NCI-H510A treated with DMSO at 0.1 percent for 48 hours (cell line): Measurements from ENCODE around the gene NR2F6.

Experiments used
- DNase-seq: peaks from one replicate; lab custom pipeline; 2025; lab: John Stamatoyannopoulos, UW

Gene NR2F6

DNA sequence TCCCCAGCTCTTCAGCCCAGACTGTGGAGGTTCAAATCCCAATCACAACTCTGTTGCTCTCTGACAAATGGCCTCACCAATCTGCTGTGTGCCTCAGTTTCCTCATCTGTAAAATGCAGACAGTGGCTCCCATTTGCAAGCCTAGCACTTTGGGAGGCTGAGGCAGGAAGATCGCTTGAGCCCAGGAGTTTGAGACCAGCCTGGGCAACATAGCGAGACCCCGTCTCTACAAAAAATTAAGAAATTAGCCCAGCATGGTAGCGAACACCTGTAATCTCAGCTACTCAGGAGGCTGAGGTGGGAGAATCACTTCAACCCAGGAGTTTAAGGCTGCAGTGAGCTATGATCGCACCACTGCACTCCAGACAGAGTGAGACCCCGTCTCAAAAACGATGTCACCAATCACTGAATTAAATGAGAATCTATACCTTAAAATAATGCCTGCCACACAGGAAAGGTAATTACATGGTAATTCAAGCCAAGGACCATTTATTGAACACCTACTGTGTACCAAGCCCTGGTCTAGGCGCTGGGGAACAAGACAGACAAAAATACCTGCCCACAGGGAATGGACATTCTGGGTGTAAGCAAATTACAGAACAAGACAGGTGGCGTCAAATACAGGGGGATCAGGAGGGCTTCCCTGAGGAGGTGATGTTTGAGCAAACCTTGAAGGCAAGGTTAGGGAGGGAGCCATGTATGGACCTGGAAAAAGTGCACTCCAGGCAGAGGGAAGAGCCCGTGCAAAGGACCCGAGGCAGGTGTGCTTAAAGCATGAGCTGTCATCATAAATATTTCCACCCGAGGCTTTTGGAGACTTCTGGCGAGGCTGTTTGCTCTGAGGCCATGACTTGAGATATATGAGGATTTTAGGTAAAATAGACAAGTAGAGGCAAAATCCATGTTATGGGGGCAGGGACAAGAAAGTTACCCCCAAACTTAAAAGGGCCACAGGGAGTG, 7.7 kb downstream of the NR2F6 start:
- no peak for DNase-seq

DNA sequence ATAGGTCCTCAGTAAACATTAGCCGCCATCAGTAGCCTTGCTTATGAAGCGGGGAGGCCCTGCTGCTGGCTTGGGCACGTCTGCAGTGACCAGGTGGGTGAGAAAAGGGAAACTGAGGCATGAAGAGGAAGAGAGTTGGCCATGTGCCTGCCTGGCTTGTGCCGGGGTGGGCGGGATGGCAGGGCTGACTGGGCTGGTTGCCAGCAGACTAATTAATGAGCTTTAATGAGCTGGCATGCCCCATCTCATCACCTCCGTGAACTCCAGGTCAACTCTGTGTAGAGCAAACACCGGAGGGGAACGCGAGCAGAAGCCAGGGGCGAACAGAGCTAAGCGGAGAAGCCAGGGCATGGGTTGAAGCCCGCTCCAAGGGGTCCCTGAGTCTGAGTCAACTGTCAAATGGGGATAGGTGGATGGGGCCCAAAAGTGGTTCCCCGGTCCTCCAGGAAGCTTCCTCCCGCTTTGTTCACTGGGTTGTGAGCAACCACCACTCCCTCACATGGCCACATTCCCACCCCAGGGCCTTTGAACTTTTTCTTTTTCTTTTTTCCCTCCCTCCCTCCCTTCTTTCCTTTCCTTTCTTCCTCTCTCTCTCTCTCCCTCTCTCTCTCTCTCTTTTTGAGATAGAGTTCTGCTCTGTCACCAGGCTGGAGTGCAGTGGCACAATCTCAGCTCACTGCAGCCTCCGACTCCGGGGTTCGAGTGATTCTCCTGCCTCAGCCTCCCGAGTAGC, 8.7 kb downstream of the NR2F6 start:
- no peak for DNase-seq

DNA sequence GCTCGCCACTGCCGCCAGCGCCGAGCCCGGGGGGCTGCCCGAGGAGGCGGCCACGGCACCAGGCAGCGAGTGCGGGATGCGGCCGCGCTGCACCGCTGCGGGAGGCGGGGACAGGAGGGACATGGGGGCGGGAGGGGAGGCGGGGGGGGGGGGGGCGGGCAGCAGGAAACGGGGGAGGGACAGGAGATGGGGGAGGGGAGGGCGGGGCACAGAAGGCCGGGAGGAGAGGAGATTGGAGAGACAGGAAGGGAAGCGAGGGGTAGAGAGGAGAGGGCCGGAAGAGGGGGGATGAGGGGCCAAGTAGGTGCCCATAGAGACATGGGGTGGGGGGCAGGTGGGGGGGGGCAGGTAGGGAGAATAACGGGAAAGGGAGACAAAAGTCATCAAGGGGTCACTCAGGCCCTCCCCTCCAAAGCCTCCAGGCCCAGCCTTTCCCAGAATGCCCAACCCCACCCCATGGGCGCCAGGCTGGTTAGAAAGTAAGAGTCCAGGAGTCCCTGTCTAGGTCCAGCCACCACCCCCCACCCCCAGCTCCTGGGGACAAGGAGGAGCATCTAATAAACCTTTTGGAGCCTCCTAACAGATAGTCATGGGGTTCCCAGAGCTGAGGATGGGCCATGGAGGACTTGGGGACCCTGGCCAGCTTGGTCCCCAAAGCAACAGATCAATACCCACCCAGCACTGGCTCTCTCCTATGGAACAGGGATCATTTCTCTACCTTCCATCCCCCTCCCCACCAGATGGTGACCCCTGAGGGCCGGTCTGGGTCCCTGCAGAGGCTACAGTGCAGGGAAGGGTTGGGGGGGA, 9.5 kb downstream of the NR2F6 start:
- peak; percentile 56 for DNase-seq

GRCh38 chr19:17235300-17235970, 10.3 kb downstream of the NR2F6 start:
- peak; percentile 56 for DNase-seq

GRCh38 chr19:17234911-17235299, 10.8 kb downstream of the NR2F6 start:
- DNase-seq, result peak; percentile 62

- DNase-seq, result no peak
Observed at GRCh38 chr19:17232258-17232657, 13.5 kb downstream of the NR2F6 start.

- DNase-seq, result no peak
Observed at GRCh38 chr19:17229890-17230289, 15.8 kb downstream of the NR2F6 start.

GRCh38 chr19:17227798-17228367, 17.8 kb downstream of the NR2F6 start:
- no peak for DNase-seq

GRCh38 chr19:17226002-17226933, 19.5 kb downstream of the NR2F6 start, which contains the start of gene OCEL1:
Gene OCEL1, plus strand, starts transcription at chr19:17226226. Its CDS starts 22 bp downstream, at chr19:17226248.
- DNase-seq, result peak; percentile 95

- DNase-seq, result no peak
Observed at GRCh38 chr19:17225053-17225452, 20.7 kb downstream of the NR2F6 start.

- DNase-seq, result no peak
Observed at GRCh38 chr19:17220207-17220758, 25.4 kb downstream of the NR2F6 start.

DNA sequence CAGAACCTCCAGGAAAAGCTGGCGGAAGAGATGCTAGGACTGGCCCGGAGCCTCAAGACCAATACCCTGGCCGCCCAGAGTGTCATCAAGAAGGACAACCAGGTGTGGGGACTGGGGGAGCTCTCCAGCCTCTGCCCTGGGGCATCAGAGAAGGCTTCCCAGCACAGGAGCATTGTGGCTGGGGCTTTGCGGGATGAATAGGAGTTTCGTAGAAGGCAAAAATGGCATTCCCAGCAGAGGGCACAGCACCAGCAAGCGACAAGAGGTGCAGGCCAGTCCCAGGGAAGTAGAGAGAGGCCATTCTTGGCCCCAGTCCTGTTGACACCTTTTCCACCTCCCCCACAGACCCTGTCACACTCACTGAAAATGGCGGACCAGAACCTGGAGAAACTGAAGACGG, 26.4 kb downstream of the NR2F6 start:
- DNase-seq, result no peak

DNA sequence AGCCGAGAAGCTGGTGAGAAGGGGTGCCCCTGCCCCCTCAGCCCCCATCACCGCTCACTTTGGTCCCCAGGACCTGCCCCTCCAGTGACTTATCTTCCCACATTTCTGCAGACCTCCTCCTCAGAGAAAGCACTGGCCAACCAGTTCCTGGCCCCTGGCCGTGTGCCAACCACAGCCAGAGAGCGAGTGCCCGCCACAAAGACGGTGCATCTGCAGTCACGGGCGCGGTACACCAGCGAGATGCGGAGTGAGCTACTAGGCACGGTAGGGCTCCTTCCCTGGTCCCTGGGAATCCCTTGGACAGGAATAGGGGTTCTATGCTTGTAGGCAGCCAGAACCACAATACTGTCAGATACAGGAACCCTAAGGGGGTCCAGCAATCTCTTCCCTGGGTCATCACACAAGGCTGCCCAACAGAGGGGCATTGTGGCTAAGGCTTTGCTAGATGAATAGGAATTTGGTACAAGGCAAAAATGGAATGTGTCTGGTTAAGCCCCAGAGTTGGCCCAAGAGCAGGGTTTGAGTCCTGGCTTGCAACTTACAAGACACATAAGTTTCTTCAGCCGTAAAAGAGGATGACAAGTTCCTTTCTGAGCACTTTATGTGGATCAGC, 29.6 kb downstream of the NR2F6 start:
- no peak for DNase-seq

DNA sequence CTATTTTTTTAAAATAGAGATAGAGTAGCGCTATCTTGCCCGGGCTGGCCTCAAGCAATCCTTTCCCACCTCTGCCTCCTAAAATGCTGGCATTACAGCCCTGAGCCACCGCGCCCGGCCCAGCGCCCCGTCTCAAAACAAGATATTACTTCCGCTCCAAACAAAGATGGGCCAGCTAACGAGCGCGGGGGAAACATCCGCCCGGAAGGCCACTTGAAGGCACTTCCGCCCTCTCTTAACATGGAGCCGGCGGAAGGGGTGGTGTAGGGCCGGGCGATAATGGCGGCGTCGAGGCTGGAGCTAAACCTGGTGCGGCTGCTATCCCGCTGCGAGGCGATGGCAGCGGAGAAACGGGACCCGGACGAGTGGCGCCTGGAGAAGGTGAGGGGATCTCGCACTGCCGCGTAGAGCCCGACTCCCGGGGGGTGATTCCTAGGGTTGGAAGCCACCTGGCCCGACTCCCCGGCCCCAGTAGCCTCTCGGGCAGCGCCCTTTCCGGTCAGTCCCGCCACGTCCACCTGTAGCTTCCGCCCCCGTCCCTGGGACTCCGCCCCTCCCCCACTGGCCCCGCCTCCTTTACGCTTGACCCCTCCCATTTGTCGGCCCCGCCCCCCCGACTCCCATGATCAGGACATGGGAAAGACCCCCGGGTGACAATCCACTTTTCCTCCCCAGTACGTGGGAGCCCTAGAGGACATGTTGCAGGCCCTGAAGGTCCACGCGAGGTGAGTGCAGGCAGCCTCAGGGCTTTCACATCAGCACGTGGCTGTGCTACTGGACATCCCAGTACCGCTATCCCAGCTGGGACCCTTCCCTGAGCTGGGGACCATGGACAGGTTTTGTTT, 30.4 kb downstream of the NR2F6 start, which contains the start of gene USE1:
Gene USE1, plus strand, starts transcription at position 231 of the 845 bp plus-strand sequence. Its CDS starts 49 bp downstream, at position 280.
- DNase-seq, result peak; percentile 79

DNA sequence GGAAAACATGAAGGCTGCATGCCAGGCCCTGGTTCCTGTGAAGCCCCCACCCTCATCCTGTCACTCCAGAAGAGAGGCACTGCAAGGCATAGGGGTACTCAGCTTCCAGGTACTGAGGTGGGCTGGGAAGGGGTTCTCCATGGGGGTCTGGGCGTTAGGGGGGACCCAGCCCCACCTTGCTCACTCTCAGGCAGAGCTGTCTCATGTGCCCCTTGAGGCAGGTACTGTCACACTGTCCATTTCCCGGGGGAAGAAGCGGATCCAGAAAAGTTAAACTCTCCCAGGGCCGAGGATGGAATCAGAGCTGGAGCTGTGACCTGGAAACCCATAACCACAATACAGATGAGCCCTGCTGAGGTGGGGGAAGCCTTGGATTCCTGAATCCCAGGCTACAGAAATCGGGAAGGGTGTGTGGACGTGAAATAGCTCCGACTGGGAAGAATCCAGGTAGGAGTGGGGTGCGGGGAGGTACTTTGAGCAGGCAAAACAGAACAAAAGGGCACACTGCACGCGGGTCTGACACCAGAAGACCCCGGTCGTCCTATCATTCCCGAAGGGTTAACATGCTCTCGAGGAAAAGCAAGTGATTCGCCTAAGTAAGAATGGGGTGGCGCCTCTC, 31.1 kb downstream of the NR2F6 start:
- no peak for DNase-seq

DNA sequence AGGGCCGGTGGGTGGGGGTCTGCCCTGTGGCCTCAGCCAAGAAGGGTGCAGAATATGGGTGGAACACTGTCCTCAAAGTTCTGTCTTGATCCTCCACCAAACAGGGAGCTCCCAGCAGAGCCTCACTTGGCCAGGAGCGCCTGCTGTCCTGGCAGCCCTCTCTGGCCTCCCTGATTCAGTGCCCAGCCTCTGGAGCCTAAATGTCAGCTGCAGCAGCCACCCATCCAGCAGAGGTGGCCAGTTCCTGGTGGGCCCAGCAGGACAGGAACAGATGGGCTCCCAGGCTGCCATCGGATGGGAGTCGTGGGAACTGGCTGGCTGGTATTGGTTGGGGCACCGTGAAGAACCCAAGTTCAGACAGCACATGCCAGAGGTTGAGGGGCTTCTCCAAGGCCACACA, 32.4 kb downstream of the NR2F6 start:
- DNase-seq, result no peak

DNA sequence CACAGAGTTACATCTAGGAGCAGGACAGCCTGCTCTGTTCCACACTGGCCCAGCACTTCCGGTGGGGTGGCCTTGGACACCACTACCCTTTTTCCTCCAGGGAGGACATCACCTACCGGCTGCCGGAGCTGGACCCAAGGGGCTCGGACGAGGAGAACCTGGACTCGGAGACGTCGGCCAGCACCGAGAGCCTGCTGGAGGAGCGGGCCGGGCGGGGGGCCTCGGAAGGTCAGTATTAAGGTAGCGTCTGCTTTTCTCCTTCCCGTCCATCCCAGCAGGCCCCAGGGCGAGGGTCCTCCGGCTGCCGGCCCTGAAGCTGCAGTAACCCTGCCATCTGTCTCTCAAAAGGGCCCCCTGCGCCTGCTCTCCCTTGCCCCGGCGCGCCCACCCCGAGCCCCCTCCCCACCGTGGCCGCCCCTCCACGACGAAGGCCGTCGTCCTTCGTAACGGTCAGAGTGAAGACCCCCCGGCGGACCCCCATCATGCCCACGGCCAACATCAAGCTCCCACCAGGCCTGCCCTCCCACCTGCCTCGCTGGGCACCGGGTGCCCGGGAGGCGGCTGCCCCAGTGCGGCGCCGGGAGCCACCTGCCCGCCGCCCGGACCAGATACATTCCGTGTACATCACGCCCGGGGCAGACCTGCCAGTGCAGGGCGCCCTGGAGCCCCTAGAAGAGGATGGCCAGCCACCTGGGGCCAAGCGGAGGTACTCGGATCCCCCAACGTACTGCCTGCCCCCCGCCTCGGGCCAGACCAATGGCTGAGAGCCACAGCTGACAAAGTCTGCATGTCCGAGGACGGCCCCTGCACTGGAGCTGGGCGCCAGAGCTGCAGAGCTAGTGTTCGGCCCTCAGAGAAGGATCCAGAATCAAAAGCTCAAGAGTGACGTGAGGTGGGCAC, 33.9 kb downstream of the NR2F6 start:
- DNase-seq, result no peak
